Muscle layer of duodenum (tissue), 2 donors: Measurements from ENCODE around the gene FAM193B.

Experiments
- H3K27ac ChIP-seq: one replicate; pipeline ENCODE4 v1.7.0; 2013; ENCODE audit warnings: mild to moderate bottlenecking, low read length
- H3K27me3 ChIP-seq: one replicate; pipeline ENCODE4 v1.7.0; 2013; ENCODE audit warnings: low read depth, mild to moderate bottlenecking, control low read depth, low read length
- H3K36me3 ChIP-seq, 2 donors: one replicate each; pipeline ENCODE4 v1.7.0; 2013; ENCODE audit warnings: low read length in 2 of 2, control low read depth in 1 of 2, mild to moderate bottlenecking in 1 of 2; ENCODE audit not compliant: insufficient read depth in 2 of 2, control insufficient read depth in 1 of 2
- H3K4me1 ChIP-seq, 2 donors: one replicate each; pipeline ENCODE4 v1.7.0; 2013; ENCODE audit warnings: low read length in 2 of 2, mild to moderate bottlenecking in 2 of 2, control low read depth in 1 of 2, moderate library complexity in 1 of 2; ENCODE audit not compliant: insufficient read depth in 2 of 2, control insufficient read depth in 1 of 2
- H3K4me3 ChIP-seq, 2 donors: one replicate each; pipeline ENCODE4 v1.7.0; 2013; ENCODE audit warnings: low read length in 2 of 2, low read depth in 1 of 2, mild to moderate bottlenecking in 1 of 2
- H3K9me3 ChIP-seq, 2 donors: one replicate each; pipeline ENCODE4 v1.7.0; 2013; ENCODE audit warnings: low read length in 2 of 2, control low read depth in 1 of 2, mild to moderate bottlenecking in 1 of 2; ENCODE audit not compliant: control insufficient read depth in 1 of 2
- donor health status: healthy.

Gene FAM193B

DNA sequence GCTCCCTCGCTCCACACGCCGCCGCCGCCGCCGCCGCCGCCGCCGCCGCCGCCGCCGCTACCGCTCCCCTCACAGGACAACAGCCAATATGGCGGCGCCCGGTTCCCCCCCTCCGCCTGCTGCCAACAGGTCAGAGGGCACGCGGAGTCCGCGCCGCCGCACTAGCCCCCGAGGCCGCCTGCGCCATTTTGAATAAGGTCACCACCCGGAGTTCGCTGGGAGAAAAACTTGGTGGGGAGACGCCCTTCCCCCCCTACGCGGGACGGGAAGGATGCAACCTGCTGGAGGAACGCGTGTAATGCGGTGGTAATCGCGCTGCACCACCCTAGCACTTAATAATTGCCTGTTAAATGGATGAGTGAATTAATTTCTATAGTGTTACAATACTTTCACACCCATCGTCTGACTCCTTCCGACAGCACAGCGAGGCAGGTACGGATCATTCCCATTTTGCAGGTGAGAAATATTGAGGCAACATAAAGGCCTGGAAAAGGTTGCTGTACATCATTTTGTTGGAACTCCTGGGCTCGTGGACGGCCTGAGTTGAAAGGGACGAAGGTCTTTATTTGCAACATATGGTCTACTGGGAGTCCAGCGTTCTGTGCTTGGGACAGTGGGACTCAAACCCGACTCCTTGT lies at the start of gene FAM193B:
Gene FAM193B (minus strand): TSS at position 90 of the 638 bp plus-strand sequence. CDS start 105 bp downstream, outside the sequence.
- Histone ChIP-seq H3K4me1 (peaks cover 9 to 18% of the 10 kb centered on the region in 2 donors), H3K27me3 (no peaks in the 10 kb centered on the region), H3K9me3 (no peaks in the 10 kb centered on the region), H3K27ac (peak within 1 kb of the TSS; percentile 58), H3K4me3 (peak within 1 kb of the TSS; percentile 76 to 81), H3K36me3 (peaks cover 0 to 4% of the 10 kb centered on the region in 2 donors)

DNA sequence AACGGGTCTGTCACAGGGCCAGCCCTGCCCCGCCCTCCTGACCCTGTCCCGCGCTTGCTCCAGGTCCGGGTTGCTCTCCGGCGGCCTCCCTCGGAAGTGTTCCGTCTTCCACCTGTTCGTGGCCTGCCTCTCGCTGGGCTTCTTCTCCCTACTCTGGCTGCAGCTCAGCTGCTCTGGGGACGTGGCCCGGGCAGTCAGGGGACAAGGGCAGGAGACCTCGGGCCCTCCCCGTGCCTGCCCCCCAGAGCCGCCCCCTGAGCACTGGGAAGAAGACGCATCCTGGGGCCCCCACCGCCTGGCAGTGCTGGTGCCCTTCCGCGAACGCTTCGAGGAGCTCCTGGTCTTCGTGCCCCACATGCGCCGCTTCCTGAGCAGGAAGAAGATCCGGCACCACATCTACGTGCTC lies 49.8 kb upstream of the FAM193B start:
- Histone ChIP-seq H3K4me3 (no peak overlapping the region), H3K27me3 (no peaks in the 10 kb centered on the region), H3K27ac (no peak overlapping the region), H3K9me3 (no peaks in the 10 kb centered on the region), H3K4me1 (peaks cover 9 to 22% of the 10 kb centered on the region in 2 donors), H3K36me3 (no peaks in the 10 kb centered on the region)

DNA sequence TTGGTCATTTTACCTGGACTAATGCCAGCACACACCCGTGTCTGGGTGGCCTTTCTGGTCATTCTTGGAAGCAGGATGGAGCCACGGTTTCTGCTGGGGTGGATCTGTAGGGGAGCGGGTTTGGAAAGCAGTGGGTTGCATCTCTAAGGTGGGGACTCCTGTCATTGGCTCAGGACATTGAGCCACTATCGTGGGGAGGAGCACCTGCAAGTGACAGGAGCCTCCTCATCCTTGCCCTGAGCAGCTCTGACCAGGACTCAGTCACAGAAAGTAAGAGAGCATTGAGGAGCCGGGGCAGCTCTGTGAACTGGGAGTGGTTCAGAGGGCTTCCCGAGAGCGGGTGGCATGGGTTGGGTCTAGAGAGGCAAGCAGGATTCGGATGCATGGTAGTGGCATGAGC lies 49.3 kb upstream of the FAM193B start:
- no peak overlapping the region for H3K27ac ChIP-seq
- H3K4me3 ChIP-seq, result no peak overlapping the region
- H3K9me3 ChIP-seq, result no peaks in the 10 kb centered on the region
- H3K36me3 ChIP-seq, result no peaks in the 10 kb centered on the region
- no peaks in the 10 kb centered on the region for H3K27me3 ChIP-seq
- H3K4me1 ChIP-seq, result peaks cover 9 to 22% of the 10 kb centered on the region in 2 donors

GRCh38 chr5:177602458-177602830 lies 48.1 kb upstream of the FAM193B start:
- no peaks in the 10 kb centered on the region for H3K27me3 ChIP-seq
- peaks cover 9 to 16% of the 10 kb centered on the region in 2 donors for H3K4me1 ChIP-seq
- no peak overlapping the region for H3K27ac ChIP-seq
- H3K36me3 ChIP-seq, result no peaks in the 10 kb centered on the region
- no peaks in the 10 kb centered on the region for H3K9me3 ChIP-seq
- no peak overlapping the region for H3K4me3 ChIP-seq

DNA sequence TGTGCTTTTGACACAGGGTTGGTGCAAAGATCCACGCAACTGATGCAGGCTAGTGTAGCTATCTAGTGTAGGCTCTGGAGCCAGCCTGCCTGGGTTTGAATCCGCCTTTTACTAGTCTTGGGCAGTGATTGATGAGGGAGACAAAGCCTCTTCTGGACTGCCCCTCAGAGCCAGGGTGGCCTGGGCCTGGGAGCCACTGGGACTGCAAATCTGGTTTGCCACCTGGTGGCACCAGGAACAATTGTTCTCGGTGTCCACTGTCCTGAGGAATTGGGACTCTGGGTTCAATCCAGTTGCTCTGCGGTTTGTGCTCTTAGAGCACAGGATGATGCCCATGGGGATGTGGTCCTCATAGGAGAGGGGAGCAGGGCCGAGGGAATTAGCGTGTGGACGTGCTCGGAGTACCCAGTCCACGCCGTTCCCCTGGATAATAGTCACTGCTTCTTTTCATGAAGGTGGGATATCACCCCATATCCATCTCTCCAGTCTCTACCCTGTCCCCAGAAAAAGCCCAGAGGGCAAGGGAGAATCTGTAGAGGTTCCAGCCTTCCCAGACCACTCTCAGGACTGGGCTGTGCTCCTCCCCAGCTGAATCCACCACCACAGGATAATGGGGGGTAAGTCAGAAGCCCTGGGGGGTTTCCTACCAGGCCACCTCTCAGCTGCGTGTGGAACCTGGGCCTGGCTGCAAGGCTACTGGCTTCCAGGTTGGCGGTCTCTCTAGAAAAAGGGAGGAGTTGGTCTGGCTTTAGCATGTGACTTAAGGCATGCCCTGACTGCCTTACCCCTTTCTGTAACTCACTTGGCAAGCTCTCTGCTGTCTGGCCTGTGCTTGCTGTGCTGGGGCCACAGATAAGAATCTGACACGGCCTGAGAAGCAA lies 47.5 kb upstream of the FAM193B start:
- H3K27ac ChIP-seq, result no peak overlapping the region

DNA sequence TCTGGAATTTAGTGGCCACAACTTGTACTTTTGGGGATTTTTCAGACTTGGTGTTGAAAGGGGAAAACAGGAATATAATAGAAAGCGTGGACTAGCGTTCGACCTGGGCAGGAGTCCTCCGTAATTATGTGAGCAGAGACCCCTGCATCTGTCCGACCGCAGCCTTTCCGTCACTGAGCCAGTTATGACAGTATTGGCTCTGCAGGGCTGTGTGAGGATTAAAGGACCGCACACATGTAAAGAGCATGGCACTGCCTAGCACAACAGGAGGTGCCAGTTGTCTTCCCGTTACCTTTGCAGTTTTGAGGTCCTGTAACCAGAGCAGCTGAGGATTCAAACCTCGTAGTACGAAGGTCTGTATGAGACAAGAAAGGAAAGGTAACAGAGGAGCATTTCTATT lies 46.8 kb upstream of the FAM193B start:
- no peaks in the 10 kb centered on the region for H3K9me3 ChIP-seq
- peaks cover 4 to 8% of the 10 kb centered on the region in 2 donors for H3K36me3 ChIP-seq
- H3K4me3 ChIP-seq, result peak overlapping the region; percentile 68 to 98
- no peak overlapping the region for H3K27ac ChIP-seq
- no peaks in the 10 kb centered on the region for H3K27me3 ChIP-seq
- H3K4me1 ChIP-seq, result peaks cover 9 to 10% of the 10 kb centered on the region in 2 donors

More for the DNA sequence above, 47.5 kb upstream of the FAM193B start:
- no peaks in the 10 kb centered on the region for H3K27me3 ChIP-seq
- no peaks in the 10 kb centered on the region for H3K9me3 ChIP-seq
- peaks cover 0 to under 1% of the 10 kb centered on the region in 2 donors for H3K36me3 ChIP-seq
- H3K4me3 ChIP-seq, result no peak overlapping the region
- H3K4me1 ChIP-seq, result peaks cover 9 to 10% of the 10 kb centered on the region in 2 donors

DNA sequence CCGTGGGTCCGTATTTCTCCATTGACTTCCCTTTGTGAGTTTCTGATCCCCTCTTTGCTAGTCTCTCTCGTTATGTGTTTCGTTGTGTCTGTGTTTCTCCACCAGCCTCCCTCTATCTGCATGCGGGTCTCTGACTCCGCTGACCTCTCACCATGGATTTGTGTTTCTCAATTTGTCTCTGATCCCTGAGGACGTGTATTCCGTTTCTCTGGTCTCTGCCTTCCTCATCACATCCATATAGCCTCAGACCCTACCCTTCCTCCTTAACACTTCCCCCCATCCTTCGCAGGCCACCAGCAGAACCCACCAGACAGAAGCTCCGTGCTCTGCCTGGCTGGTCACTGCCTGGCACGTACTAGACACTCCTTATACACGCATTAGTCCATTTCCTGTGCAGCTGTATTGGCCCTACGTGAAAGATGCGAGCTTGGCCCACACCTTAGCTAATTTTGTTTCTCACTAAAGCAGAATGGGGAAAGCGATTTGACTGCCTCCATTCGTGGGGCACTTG lies 46.2 kb upstream of the FAM193B start:
- H3K4me3 ChIP-seq, result peak overlapping the region; percentile 68 to 98
- no peaks in the 10 kb centered on the region for H3K9me3 ChIP-seq
- peak overlapping the region; percentile 79 for H3K27ac ChIP-seq
- no peaks in the 10 kb centered on the region for H3K27me3 ChIP-seq
- peaks cover 9 to 10% of the 10 kb centered on the region in 2 donors for H3K4me1 ChIP-seq
- H3K36me3 ChIP-seq, result peaks cover 10 to 13% of the 10 kb centered on the region in 2 donors

DNA sequence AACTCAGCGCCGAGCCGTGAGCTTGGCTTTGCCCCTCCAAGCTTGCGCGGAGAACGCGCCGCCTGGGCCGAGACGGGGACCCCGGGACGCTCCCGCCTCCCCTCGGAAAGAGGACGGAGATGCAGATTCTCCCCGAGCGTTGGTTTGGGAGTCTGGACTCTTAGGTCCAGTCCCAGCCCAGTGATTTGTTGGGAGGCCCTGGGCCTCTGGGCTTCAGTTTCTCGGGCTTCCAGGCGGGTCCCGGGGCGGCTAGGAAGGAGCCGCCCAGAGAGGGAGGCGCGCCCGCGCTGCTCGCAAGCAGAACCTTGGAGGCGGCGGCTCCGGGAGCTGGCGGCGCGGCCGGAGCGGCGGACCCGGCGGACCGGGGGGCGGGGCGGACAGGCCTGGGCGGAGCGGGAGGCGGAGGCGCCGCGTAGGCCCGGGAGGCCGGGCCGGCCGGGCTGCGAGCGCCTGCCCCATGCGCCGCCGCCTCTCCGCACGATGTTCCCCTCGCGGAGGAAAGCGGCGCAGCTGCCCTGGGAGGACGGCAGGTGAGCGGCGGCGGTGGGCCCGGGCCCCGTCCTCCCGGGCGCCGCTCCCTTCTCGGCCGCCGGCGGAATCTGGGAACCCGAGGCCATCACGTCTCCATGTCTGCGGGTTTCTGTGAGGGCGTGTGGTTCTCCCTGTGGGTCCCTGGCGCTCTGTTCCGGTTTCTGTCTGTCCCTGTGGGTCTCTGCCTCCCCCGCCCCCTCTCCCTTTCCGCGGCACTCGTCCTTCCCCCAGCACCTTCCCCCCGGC lies 45.6 kb upstream of the FAM193B start, which contains the start of gene B4GALT7:
Gene B4GALT7 (plus strand): TSS at position 402 of the 777 bp plus-strand sequence. CDS start 79 bp downstream, at position 481.
- peaks cover 16 to 20% of the 10 kb centered on the region in 2 donors for H3K36me3 ChIP-seq
- peaks cover 9 to 10% of the 10 kb centered on the region in 2 donors for H3K4me1 ChIP-seq
- peak within 1 kb of the TSS; percentile 79 for H3K27ac ChIP-seq
- H3K9me3 ChIP-seq, result no peaks in the 10 kb centered on the region
- no peaks in the 10 kb centered on the region for H3K27me3 ChIP-seq
- peak within 1 kb of the TSS; percentile 68 to 98 for H3K4me3 ChIP-seq

GRCh38 chr5:177598477-177598876 lies 44.1 kb upstream of the FAM193B start:
- peaks cover 30 to 34% of the 10 kb centered on the region in 2 donors for H3K36me3 ChIP-seq

GRCh38 chr5:177596775-177597238 lies 42.4 kb upstream of the FAM193B start:
- H3K36me3 ChIP-seq, result peaks cover 33 to 37% of the 10 kb centered on the region in 2 donors
- H3K27me3 ChIP-seq, result no peaks in the 10 kb centered on the region
- H3K9me3 ChIP-seq, result no peaks in the 10 kb centered on the region
- H3K4me3 ChIP-seq, result no peak overlapping the region
- peaks cover 15 to 25% of the 10 kb centered on the region in 2 donors for H3K4me1 ChIP-seq
- H3K27ac ChIP-seq, result no peak overlapping the region

More at GRCh38 chr5:177598477-177598876, 44.1 kb upstream of the FAM193B start:
- Histone ChIP-seq H3K4me1 (peaks cover 12 to 15% of the 10 kb centered on the region in 2 donors), H3K4me3 (no peak overlapping the region), H3K27ac (no peak overlapping the region), H3K27me3 (no peaks in the 10 kb centered on the region), H3K9me3 (no peaks in the 10 kb centered on the region)
